GM12878 (cell line): Measurements from ENCODE around the gene CDH5. TPM values are rescaled to one million over a fixed set of nuclear protein-coding genes. Genes with fewer than 3 reads are reported as not detected.

Experiments
- ATAC-seq: fragments of 200-7000 bp; cut with Tn5 transposase; 3 replicates; pipeline ENCODE4 v1.9.1; 2020; ENCODE audit warnings: mild to moderate bottlenecking, moderate library complexity
- BruUV-seq: library from RNA; stranded (reverse); fragments of 400-500 nt; replicated peaks from 2 replicates; lab custom pipeline; 2021; lab: Mats Ljungman, UMichigan
- CTCF ChIA-PET: fragments of 300-600 bp; sonication (Branson Sonifier 250); formaldehyde crosslinking; extraction: SDS; loops from one replicate; lab custom pipeline; 2021; ENCODE audit warnings: inconsistent platforms; lab: Yijun Ruan, JAX
- POLR2A ChIA-PET: fragments of 350-600 bp; formaldehyde crosslinking; extraction: SDS; loops from one replicate; lab custom pipeline; 2021; ENCODE audit warnings: inconsistent platforms; lab: Charles Lee
- RAD21 ChIA-PET: fragments of 300-600 bp; sonication (Branson Sonifier 250); formaldehyde crosslinking; loops from one replicate; lab custom pipeline; 2023; ENCODE audit warnings: antibody characterized with exemption; ENCODE audit not compliant: unreplicated experiment; lab: Charles Lee
- SMC1A ChIA-PET: fragments of 300-600 bp; sonication (Branson Sonifier 250); formaldehyde crosslinking; loops from one replicate; lab custom pipeline; 2023; ENCODE audit not compliant: unreplicated experiment, uncharacterized antibody; lab: Charles Lee
- DNase-seq: peaks from one replicate; pipeline ENCODE4 v3.0.0-alpha.2; 2011; ENCODE audit warnings: low read depth, low spot score
- FAIRE-seq: peaks from 3 replicates; lab custom pipeline; 2011; peaks lifted over from hg19 to GRCh38; lab: Jason Lieb, UNC
- H2AFZ ChIP-seq: 2 replicates; pipeline ENCODE4 v1.6.0; 2011; ENCODE audit warnings: low read depth, low read length, control low read depth; ENCODE audit not compliant: control insufficient read depth
- H3K27ac ChIP-seq: 2 replicates; pipeline ENCODE4 v1.5.1; 2011; ENCODE audit warnings: control low read depth; ENCODE audit not compliant: control insufficient read depth, insufficient read depth
- H3K27me3 ChIP-seq, 2 experiments: replicated peaks in 1 of 2; 2 replicates each; pipeline versions ENCODE4 v1.6.0 to v1.6.1; 2011; ENCODE audit warnings: low read length in 1 of 2; ENCODE audit not compliant: control insufficient read depth in 2 of 2, insufficient read depth in 2 of 2
- H3K36me3 ChIP-seq, 2 experiments: 2 replicates each; pipeline ENCODE4 v1.5.1; 2011; ENCODE audit warnings: low read length in 1 of 2; ENCODE audit not compliant: control insufficient read depth in 2 of 2, insufficient read depth in 2 of 2
- H3K4me1 ChIP-seq: 2 replicates; pipeline ENCODE4 v1.6.1; 2011; ENCODE audit warnings: mild to moderate bottlenecking, low read length, moderate library complexity, mixed read lengths; ENCODE audit not compliant: control insufficient read depth, insufficient read depth
- H3K4me2 ChIP-seq: 2 replicates; pipeline ENCODE4 v1.6.0; 2011; ENCODE audit warnings: control low read depth; ENCODE audit not compliant: control insufficient read depth, insufficient read depth
- H3K4me3 ChIP-seq: fragments of 200-600 bp; sonication (generic); 2 replicates; pipeline ENCODE4 v1.5.1; 2016
- H3K79me2 ChIP-seq: 2 replicates; pipeline ENCODE4 v1.6.0; 2011; ENCODE audit warnings: low read length; ENCODE audit not compliant: control insufficient read depth, insufficient read depth
- H3K9ac ChIP-seq: 2 replicates; pipeline ENCODE4 v1.8.0; 2011; ENCODE audit warnings: low read length, control low read depth, mixed read lengths; ENCODE audit not compliant: control insufficient read depth, insufficient read depth
- H3K9me3 ChIP-seq: replicated peaks from 3 replicates; pipeline ENCODE4 v1.5.1; 2011; ENCODE audit warnings: mild to moderate bottlenecking, low read length; ENCODE audit not compliant: control insufficient read depth, insufficient read depth
- H4K20me1 ChIP-seq: 2 replicates; pipeline ENCODE4 v1.6.0; 2011; ENCODE audit not compliant: control insufficient read depth, insufficient read depth
- EGR1 ChIP-seq, 2 experiments: IDR thresholded peaks; 1 replicate in 1 of 2; 2 replicates in 1 of 2; pipeline ENCODE4 v1.6.1; 2011 to 2012; ENCODE audit warnings: low read depth in 2 of 2, low read length in 2 of 2, borderline replicate concordance in 1 of 2, mild to moderate bottlenecking in 1 of 2, moderate library complexity in 1 of 2
- POLR2AphosphoS5 ChIP-seq: IDR thresholded peaks from 2 replicates; pipeline ENCODE4 v1.6.1; 2011; ENCODE audit warnings: mild to moderate bottlenecking, low read length, inconsistent platforms
- WGBS: methylation state at CpG from one replicate; pipeline ENCODE4 v1.1.6; 2016; ENCODE audit warnings: low lambda C conversion rate; ENCODE audit not compliant: insufficient replicate concordance, insufficient coverage; ENCODE audit errors: missing lambda C conversion rate; 5-methylcytosine and 5-hydroxymethylcytosine counted together
- in situ Hi-C: fragments of 300-500 bp; cut with MboI; formaldehyde crosslinking; loops from 9 replicates; pipeline ENCODE4 v1.14.3; 2018; ENCODE audit warnings: mixed read lengths
- intact Hi-C: fragments of 100-400 bp; cut with micrococcal nuclease; formaldehyde crosslinking; loops from one replicate; pipeline ENCODE4 v1.14.2; 2022; ENCODE audit not compliant: unreplicated experiment
- polyA plus RNA-seq, 11 experiments: library from polyadenylated mRNA; depleted of rRNA in 4 of 11; unstranded in 6 of 11; stranded (reverse) in 5 of 11; fragments of >200 nt; fragmentation: Nextera tagmentation in 4 of 11; fragmentation: Illumina TruSeq in 1 of 11; extraction: Ambion mirVana in 4 of 11; extraction: Trizol in 1 of 11; gene quantifications; 1 replicate in 1 of 11; 2 replicates in 10 of 11; pipeline versions ENCODE4 v1.2.1 to v1.2.3, GENCODE V29; 2011 to 2016; ENCODE audit warnings: inconsistent platforms in 2 of 11, missing spikeins in 2 of 11, low read depth in 1 of 11
- total RNA-seq, 4 experiments: library from RNA; depleted of rRNA in 3 of 4; stranded (reverse); fragments of >200 nt in 3 of 4; fragmentation: Illumina TruSeq in 1 of 4; extraction: Trizol in 1 of 4; gene quantifications; 2 replicates each; pipeline versions ENCODE4 v1.2.1 to v1.2.3, GENCODE V29; 2013 to 2021
- TF ChIP-seq, protein P1 (sequence below): fragments of 450-650 bp; formaldehyde crosslinking; IDR thresholded peaks from 2 replicates; pipeline ENCODE4 v1.4.0; 2020; ENCODE audit warnings: mild to moderate bottlenecking, moderate library complexity

The CDH5 gene
- total and polyA plus RNA-seq, 10 of the 15 experiments (the other 5 are each of a cell fraction or from before 2014, with no cell fraction given): not detected

DNA sequence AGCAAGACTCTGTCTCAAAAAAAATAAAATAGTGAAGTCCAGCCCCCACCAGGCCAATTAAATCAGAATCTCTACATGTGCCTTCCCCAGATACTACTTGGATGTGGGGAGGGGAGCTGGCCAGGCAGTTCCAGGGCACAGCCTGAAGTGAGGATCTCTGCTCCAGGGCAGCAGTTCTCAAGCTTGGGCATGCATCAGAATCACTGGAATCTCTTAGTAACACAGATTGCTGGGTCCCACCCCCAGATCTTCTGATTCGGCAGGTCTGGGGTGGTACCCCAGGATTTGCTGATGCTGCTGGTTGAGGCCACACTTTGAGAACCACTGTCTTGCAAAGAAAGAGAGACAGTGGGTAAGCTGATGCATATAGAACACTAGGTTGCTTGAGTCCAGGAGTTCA is 8.3 kb upstream of the CDH5 start:
- DNase-seq (no peak), FAIRE-seq (no peak)
- in situ Hi-C loops: no loop called here
- ChIA-PET CTCF (interaction anchor here (0.6 to 3.1 kb wide), 19 partner anchors 8 to 510 kb away, joined by 3 to 26 read pairs (median 4); partner anchors contain the start of gene CDH5), POLR2A (no interaction called here), RAD21 (interaction anchor here (1.1 to 1.7 kb wide), 2 partner anchors 130 to 231 kb away, joined by 3 to 4 read pairs; no protein-coding TSS in a partner anchor), SMC1A (interaction anchor here (0.6 to 2.1 kb wide), 4 partner anchors 11 to 232 kb away, joined by 3 to 10 read pairs (median 4); no protein-coding TSS in a partner anchor)
- H4K20me1 ChIP-seq: no peaks in the 10 kb centered on the region
- no peaks in the 10 kb centered on the region for H3K79me2 ChIP-seq
- H3K36me3 ChIP-seq: no peaks in the 10 kb centered on the region
- no TSS peak for BruUV-seq
- no peaks in the 10 kb centered on the region for H3K9me3 ChIP-seq
- no peak overlapping the region for H3K27ac ChIP-seq
- H2AFZ ChIP-seq: no peak overlapping the region
- WGBS: 0% methylated on average over 1 of the region's 1 CpG
- no peaks in the 10 kb centered on the region; a peak in 2 of 4 replicates for H3K27me3 ChIP-seq
- H3K4me3 ChIP-seq: no peak overlapping the region
- TF ChIP-seq, protein P1, sequence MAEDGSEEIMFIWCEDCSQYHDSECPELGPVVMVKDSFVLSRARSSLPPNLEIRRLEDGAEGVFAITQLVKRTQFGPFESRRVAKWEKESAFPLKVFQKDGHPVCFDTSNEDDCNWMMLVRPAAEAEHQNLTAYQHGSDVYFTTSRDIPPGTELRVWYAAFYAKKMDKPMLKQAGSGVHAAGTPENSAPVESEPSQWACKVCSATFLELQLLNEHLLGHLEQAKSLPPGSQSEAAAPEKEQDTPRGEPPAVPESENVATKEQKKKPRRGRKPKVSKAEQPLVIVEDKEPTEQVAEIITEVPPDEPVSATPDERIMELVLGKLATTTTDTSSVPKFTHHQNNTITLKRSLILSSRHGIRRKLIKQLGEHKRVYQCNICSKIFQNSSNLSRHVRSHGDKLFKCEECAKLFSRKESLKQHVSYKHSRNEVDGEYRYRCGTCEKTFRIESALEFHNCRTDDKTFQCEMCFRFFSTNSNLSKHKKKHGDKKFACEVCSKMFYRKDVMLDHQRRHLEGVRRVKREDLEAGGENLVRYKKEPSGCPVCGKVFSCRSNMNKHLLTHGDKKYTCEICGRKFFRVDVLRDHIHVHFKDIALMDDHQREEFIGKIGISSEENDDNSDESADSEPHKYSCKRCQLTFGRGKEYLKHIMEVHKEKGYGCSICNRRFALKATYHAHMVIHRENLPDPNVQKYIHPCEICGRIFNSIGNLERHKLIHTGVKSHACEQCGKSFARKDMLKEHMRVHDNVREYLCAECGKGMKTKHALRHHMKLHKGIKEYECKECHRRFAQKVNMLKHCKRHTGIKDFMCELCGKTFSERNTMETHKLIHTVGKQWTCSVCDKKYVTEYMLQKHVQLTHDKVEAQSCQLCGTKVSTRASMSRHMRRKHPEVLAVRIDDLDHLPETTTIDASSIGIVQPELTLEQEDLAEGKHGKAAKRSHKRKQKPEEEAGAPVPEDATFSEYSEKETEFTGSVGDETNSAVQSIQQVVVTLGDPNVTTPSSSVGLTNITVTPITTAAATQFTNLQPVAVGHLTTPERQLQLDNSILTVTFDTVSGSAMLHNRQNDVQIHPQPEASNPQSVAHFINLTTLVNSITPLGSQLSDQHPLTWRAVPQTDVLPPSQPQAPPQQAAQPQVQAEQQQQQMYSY (CRISPR knock-in tag): no peak
- TF ChIP-seq, all 136 proteins: peak for 0
- intact Hi-C loops: loop anchor here (5.0 kb wide), 1 partner anchor 124 kb away; no protein-coding TSS in a partner anchor
- Histone ChIP-seq H3K4me1 (no peaks in the 10 kb centered on the region), H3K9ac (no peak overlapping the region), H3K4me2 (no peak overlapping the region)
- ATAC-seq: no peak

DNA sequence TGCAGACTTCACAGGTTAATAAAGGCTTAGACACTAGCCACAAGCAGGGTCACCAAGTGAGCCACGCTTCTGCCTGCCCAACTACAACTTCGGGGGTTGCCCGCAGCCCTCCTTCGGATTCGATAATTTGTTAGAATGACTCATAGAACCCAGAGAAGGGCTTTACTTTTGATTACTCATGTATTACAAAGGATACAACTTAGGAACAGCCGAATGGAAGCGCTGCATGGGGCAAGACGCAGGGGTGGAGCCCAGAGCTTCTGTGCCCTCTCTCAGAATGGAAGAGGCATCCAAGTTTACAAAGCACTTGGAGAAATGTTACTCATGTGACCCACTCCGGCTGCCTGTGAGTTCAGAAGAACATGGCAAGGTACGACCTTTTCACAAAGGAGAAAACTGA is 7.5 kb upstream of the CDH5 start:
- intact Hi-C loops (loop anchor here (5.0 kb wide), 1 partner anchor 123 kb away; no protein-coding TSS in a partner anchor), in situ Hi-C loops (no loop called here)
- no peak for FAIRE-seq
- ChIA-PET RAD21 (no interaction called here), POLR2A (no interaction called here), SMC1A (interaction anchor here (1.4 kb wide), 1 partner anchor 117 kb away, joined by 4 read pairs; no protein-coding TSS in a partner anchor), CTCF (interaction anchor here (3.1 kb wide), 1 partner anchor 16 kb away, joined by 26 read pairs; no protein-coding TSS in a partner anchor)
- Histone ChIP-seq H3K27ac (no peak overlapping the region), H3K4me1 (no peaks in the 10 kb centered on the region), H3K79me2 (no peaks in the 10 kb centered on the region), H3K27me3 (no peaks in the 10 kb centered on the region; a peak in 2 of 4 replicates), H3K9ac (no peak overlapping the region), H4K20me1 (no peaks in the 10 kb centered on the region), H3K4me3 (no peak overlapping the region), H3K4me2 (no peak overlapping the region), H3K36me3 (no peaks in the 10 kb centered on the region), H3K9me3 (no peaks in the 10 kb centered on the region), H2AFZ (no peak overlapping the region)
- BruUV-seq: no TSS peak
- no peak for ATAC-seq
- TF ChIP-seq EGR1 (IDR thresholded peaks at IDR 0.05; ENCODE audit: borderline replicate concordance in 1 of 2, low read depth in 2 of 2, low read length in 2 of 2) (no peak), POLR2AphosphoS5 (no peak)
- 15% methylated on average over 10 of the region's 10 CpGs for WGBS
- DNase-seq: no peak
